HG02571 (cell line): ENCODE data around the gene BCL2L11.

Source experiments
- ATAC-seq: cut with Tn5 transposase; IDR thresholded peaks from one replicate; pipeline ENCODE4 v1.9.1; 2021; ENCODE audit warnings: mild to moderate bottlenecking, moderate library complexity; ENCODE audit not compliant: unreplicated experiment

BCL2L11 gene

GRCh38 chr2:111189106-111189505 lies 68.4 kb downstream of the BCL2L11 start:
- ATAC-seq, result no peak

- no peak for ATAC-seq
These were observed 70.3 kb downstream of the BCL2L11 start for GRCh38 chr2:111190816-111191540.

GRCh38 chr2:111191877-111192276 lies 71.2 kb downstream of the BCL2L11 start:
- ATAC-seq, result no peak

GRCh38 chr2:111192776-111193368 lies 72.2 kb downstream of the BCL2L11 start:
- ATAC-seq, result no peak

- peak; percentile 93 for ATAC-seq
These were observed 74.3 kb downstream of the BCL2L11 start for GRCh38 chr2:111194835-111195621.

GRCh38 chr2:111196435-111196834 lies 75.7 kb downstream of the BCL2L11 start:
- ATAC-seq, result no peak

- no peak for ATAC-seq
These were observed 78.0 kb downstream of the BCL2L11 start for GRCh38 chr2:111198701-111199100.

- no peak for ATAC-seq
These were observed 79.1 kb downstream of the BCL2L11 start for GRCh38 chr2:111199840-111200239.

- no peak for ATAC-seq
These were observed 79.7 kb downstream of the BCL2L11 start for GRCh38 chr2:111200333-111200881.

GRCh38 chr2:111201214-111201613 lies 80.5 kb downstream of the BCL2L11 start:
- peak; percentile 83 for ATAC-seq

GRCh38 chr2:111202266-111203040 lies 81.7 kb downstream of the BCL2L11 start:
- no peak for ATAC-seq

- no peak for ATAC-seq
These were observed 84.0 kb downstream of the BCL2L11 start for GRCh38 chr2:111204706-111205105.

- ATAC-seq, result no peak
These were observed 85.1 kb downstream of the BCL2L11 start for GRCh38 chr2:111205774-111206173.

GRCh38 chr2:111207851-111208250 lies 87.1 kb downstream of the BCL2L11 start:
- no peak for ATAC-seq

GRCh38 chr2:111208639-111209038 lies 87.9 kb downstream of the BCL2L11 start:
- peak; percentile 3 for ATAC-seq

GRCh38 chr2:111209045-111209514 lies 88.4 kb downstream of the BCL2L11 start:
- ATAC-seq, result peak; percentile 95

- no peak for ATAC-seq
These were observed 89.3 kb downstream of the BCL2L11 start for GRCh38 chr2:111210036-111210435.

GRCh38 chr2:111213877-111214276 lies 93.2 kb downstream of the BCL2L11 start:
- ATAC-seq, result no peak

GRCh38 chr2:111216811-111217652 lies 96.3 kb downstream of the BCL2L11 start:
- ATAC-seq, result no peak
